ENCODE measurements around the gene CFAP97.

The CFAP97 gene

GRCh38 chr4:185142912-185143600 is 60.7 kb downstream of the CFAP97 start, which contains the start of gene SLC25A4:
Gene SLC25A4, plus strand, starts transcription at chr4:185143266. Its CDS starts 107 bp downstream, at chr4:185143373.
- H3K4me1 ChIP-seq (ENCODE audit: control insufficient read depth, insufficient read depth, low read length): peaks cover 19% of the 10 kb centered on the region
- no peak within 1 kb of the TSS for H3K27ac ChIP-seq (ENCODE audit: insufficient read depth, low read depth, low read length, poor library complexity, severe bottlenecking)
- WGBS, 2 experiments: 0 to 1% methylated on average over 87 of the region's 87 CpGs
- no peaks in the 10 kb centered on the region for H3K36me3 ChIP-seq (ENCODE audit: control insufficient read depth, insufficient read depth, low read length)
- peaks cover 3% of the 10 kb centered on the region for H3K27me3 ChIP-seq (ENCODE audit: control insufficient read depth, insufficient read depth, low read length, poor library complexity, severe bottlenecking)
- peak within 1 kb of the TSS; percentile 74 for H3K4me3 ChIP-seq (ENCODE audit: insufficient read depth, low read depth, low read length)
- H3K9me3 ChIP-seq (ENCODE audit: control insufficient read depth, low read length): no peaks in the 10 kb centered on the region

- no peak overlapping the region for H3K27ac ChIP-seq (ENCODE audit: insufficient read depth, low read depth, low read length, poor library complexity, severe bottlenecking)
- WGBS, 2 experiments: 13 to 16% methylated on average over 11 of the region's 11 CpGs
- H3K36me3 ChIP-seq (ENCODE audit: control insufficient read depth, insufficient read depth, low read length): no peaks in the 10 kb centered on the region
- peak overlapping the region; percentile 74 for H3K4me3 ChIP-seq (ENCODE audit: insufficient read depth, low read depth, low read length)
- H3K4me1 ChIP-seq (ENCODE audit: control insufficient read depth, insufficient read depth, low read length): peaks cover 19% of the 10 kb centered on the region
- no peaks in the 10 kb centered on the region for H3K9me3 ChIP-seq (ENCODE audit: control insufficient read depth, low read length)
- peaks cover 3% of the 10 kb centered on the region for H3K27me3 ChIP-seq (ENCODE audit: control insufficient read depth, insufficient read depth, low read length, poor library complexity, severe bottlenecking)
Measured at GRCh38 chr4:185142564-185142911, 61.3 kb downstream of the CFAP97 start.

GRCh38 chr4:185141777-185142176 is 62.0 kb downstream of the CFAP97 start:
- H3K9me3 ChIP-seq (ENCODE audit: control insufficient read depth, low read length): no peaks in the 10 kb centered on the region
- H3K4me3 ChIP-seq (ENCODE audit: insufficient read depth, low read depth, low read length): no peak overlapping the region
- peaks cover 3% of the 10 kb centered on the region for H3K27me3 ChIP-seq (ENCODE audit: control insufficient read depth, insufficient read depth, low read length, poor library complexity, severe bottlenecking)
- no peaks in the 10 kb centered on the region for H3K36me3 ChIP-seq (ENCODE audit: control insufficient read depth, insufficient read depth, low read length)
- H3K27ac ChIP-seq (ENCODE audit: insufficient read depth, low read depth, low read length, poor library complexity, severe bottlenecking): no peak overlapping the region
- WGBS, 2 experiments: 96 to 97% methylated on average over 4 to 5 of the region's 6 CpGs
- H3K4me1 ChIP-seq (ENCODE audit: control insufficient read depth, insufficient read depth, low read length): peaks cover 19% of the 10 kb centered on the region

GRCh38 chr4:185139736-185140135 is 64.1 kb downstream of the CFAP97 start:
- WGBS, 2 experiments: 86 to 87% methylated on average over 6 of the region's 6 CpGs

GRCh38 chr4:185138161-185138560 is 65.6 kb downstream of the CFAP97 start:
- H3K27ac ChIP-seq (ENCODE audit: insufficient read depth, low read depth, low read length, poor library complexity, severe bottlenecking): no peak overlapping the region
- H3K27me3 ChIP-seq (ENCODE audit: control insufficient read depth, insufficient read depth, low read length, poor library complexity, severe bottlenecking): no peaks in the 10 kb centered on the region
- H3K4me1 ChIP-seq (ENCODE audit: control insufficient read depth, insufficient read depth, low read length): peaks cover 5% of the 10 kb centered on the region
- H3K9me3 ChIP-seq (ENCODE audit: control insufficient read depth, low read length): no peaks in the 10 kb centered on the region
- 89 to 90% methylated on average over 8 to 10 of the region's 10 CpGs for WGBS, 2 experiments
- no peak overlapping the region for H3K4me3 ChIP-seq (ENCODE audit: insufficient read depth, low read depth, low read length)
- H3K36me3 ChIP-seq (ENCODE audit: control insufficient read depth, insufficient read depth, low read length): no peaks in the 10 kb centered on the region

More at GRCh38 chr4:185139736-185140135, 64.1 kb downstream of the CFAP97 start:
- Histone ChIP-seq H3K36me3 (ENCODE audit: control insufficient read depth, insufficient read depth, low read length) (no peaks in the 10 kb centered on the region), H3K9me3 (ENCODE audit: control insufficient read depth, low read length) (no peaks in the 10 kb centered on the region), H3K4me3 (ENCODE audit: insufficient read depth, low read depth, low read length) (no peak overlapping the region), H3K27me3 (ENCODE audit: control insufficient read depth, insufficient read depth, low read length, poor library complexity, severe bottlenecking) (peaks cover 3% of the 10 kb centered on the region), H3K4me1 (ENCODE audit: control insufficient read depth, insufficient read depth, low read length) (peaks cover 15% of the 10 kb centered on the region), H3K27ac (ENCODE audit: insufficient read depth, low read depth, low read length, poor library complexity, severe bottlenecking) (no peak overlapping the region)

DNA sequence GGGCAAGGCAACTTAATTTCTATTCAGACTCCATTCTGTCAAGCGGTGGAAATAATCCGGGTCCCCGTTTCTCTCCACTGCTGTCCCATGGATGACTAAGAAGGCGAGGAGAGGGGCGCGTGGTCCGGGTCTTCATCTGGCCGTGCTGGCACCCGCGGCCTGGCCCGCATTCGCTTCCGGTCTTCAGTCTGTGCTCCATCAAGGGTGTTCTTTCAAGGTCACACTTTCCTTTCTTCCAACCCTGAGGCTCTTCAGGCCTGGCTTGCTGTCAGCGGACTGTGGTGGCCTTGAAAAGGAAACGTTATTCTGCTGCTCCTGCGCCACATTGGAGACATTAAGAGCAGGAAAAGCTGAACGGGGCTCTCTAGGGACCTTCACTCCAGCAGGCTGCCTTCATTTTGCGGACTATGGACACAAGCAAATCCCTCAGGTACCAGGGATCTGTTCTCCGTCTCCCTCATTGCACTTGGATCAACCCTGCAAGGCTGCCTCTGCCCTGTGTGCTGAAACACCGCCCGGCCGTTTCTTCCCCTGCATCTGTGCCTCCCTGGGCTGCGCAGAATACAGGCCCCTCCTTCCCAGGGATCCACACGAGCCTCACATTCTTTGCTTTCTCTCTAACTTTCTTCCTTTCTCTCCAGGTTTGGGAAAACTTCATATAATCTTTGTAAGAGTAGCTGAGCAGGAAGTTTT is 66.4 kb downstream of the CFAP97 start:
- Histone ChIP-seq H3K27ac (ENCODE audit: insufficient read depth, low read depth, low read length, poor library complexity, severe bottlenecking) (no peak overlapping the region), H3K27me3 (ENCODE audit: control insufficient read depth, insufficient read depth, low read length, poor library complexity, severe bottlenecking) (no peaks in the 10 kb centered on the region), H3K4me1 (ENCODE audit: control insufficient read depth, insufficient read depth, low read length) (peaks cover 2% of the 10 kb centered on the region), H3K9me3 (ENCODE audit: control insufficient read depth, low read length) (no peaks in the 10 kb centered on the region), H3K4me3 (ENCODE audit: insufficient read depth, low read depth, low read length) (no peak overlapping the region), H3K36me3 (ENCODE audit: control insufficient read depth, insufficient read depth, low read length) (no peaks in the 10 kb centered on the region)
- 94% methylated on average over 24 of the region's 24 CpGs for WGBS, 2 experiments

DNA sequence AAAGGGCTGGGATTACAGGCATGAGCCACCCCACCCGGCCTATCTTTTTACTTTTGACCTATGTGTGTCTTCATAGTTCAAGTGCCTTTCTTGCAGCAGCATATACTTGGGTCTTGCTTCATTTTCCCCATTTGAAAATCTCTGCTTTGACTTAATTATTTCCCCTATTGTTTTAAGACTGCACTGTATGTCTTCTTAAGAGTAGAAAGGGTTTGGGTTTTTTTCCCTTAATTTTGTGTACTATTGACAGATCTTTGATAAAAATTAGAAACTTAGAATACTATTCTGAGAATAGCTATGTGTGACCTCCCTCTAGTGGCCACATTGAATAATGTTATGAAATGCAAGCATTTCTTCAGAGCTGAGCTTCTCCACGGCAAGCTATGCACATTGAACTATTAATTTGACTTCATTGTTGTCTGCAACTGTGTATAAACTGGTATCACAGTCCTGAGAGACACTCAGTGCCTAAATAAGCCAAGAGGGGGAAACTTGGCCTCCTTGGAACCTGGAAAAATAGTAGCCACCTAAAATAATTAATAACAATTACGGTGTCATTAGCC is 69.4 kb downstream of the CFAP97 start:
- Histone ChIP-seq H3K4me1 (ENCODE audit: control insufficient read depth, insufficient read depth, low read length) (no peaks in the 10 kb centered on the region), H3K4me3 (ENCODE audit: insufficient read depth, low read depth, low read length) (no peak overlapping the region), H3K27ac (ENCODE audit: insufficient read depth, low read depth, low read length, poor library complexity, severe bottlenecking) (no peak overlapping the region), H3K9me3 (ENCODE audit: control insufficient read depth, low read length) (no peaks in the 10 kb centered on the region), H3K36me3 (ENCODE audit: control insufficient read depth, insufficient read depth, low read length) (no peaks in the 10 kb centered on the region), H3K27me3 (ENCODE audit: control insufficient read depth, insufficient read depth, low read length, poor library complexity, severe bottlenecking) (peaks cover 2% of the 10 kb centered on the region)
- WGBS, 2 experiments: 49 to 52% methylated on average over 2 of the region's 3 CpGs

- H3K9me3 ChIP-seq (ENCODE audit: control insufficient read depth, low read length): no peaks in the 10 kb centered on the region
- H3K4me3 ChIP-seq (ENCODE audit: insufficient read depth, low read depth, low read length): peak overlapping the region; percentile 39
- H3K4me1 ChIP-seq (ENCODE audit: control insufficient read depth, insufficient read depth, low read length): no peaks in the 10 kb centered on the region
- H3K27me3 ChIP-seq (ENCODE audit: control insufficient read depth, insufficient read depth, low read length, poor library complexity, severe bottlenecking): peaks cover 30% of the 10 kb centered on the region
- WGBS, 2 experiments: 1% methylated on average over 74 of the region's 74 CpGs
- no peak overlapping the region for H3K27ac ChIP-seq (ENCODE audit: insufficient read depth, low read depth, low read length, poor library complexity, severe bottlenecking)
- no peaks in the 10 kb centered on the region for H3K36me3 ChIP-seq (ENCODE audit: control insufficient read depth, insufficient read depth, low read length)
Measured at GRCh38 chr4:185128272-185129119, 75.3 kb downstream of the CFAP97 start.

DNA sequence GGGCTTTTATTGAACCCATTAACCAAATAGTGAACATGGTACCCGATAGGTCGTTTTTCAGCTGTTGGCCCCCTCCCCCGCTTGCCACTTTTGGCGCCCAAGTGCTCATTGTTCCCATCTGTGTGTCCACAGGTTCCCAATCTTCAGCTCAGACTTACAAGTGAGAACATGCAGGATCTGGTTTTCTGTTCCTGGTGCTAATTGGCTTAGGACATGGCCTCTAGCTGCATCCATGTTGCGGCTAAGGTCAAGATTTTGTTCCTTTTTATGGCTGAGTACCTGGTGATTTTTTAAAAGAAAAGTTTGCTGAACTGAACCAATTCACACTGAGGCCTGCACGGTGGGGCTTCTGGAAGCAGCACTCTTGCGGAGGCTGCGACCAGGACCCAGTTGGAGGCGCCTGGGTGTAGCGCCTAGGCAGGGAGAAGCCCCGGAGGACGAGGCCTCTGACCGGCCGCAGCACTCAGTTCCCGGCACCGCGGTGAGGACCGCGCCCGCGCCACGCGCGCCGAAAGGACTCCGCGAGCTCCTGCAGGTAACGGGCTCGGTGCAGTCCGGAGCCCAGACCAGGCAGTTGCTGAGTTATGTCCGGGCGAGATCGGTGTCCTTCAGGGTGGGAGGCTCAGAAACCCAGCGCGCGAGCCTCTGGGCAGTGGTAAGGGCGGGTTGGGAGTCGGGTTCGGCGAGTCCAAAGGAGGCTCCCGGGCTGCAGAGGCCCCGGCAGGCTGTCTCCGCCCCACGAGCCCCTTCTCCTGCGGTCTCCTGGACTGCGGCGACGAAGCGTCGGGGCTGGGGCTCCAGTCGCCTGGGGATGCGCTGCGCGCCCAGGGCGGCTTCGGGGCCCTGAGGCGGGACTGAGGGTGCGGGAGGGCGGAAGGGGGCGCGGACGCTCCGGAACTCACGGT is 76.5 kb downstream of the CFAP97 start:
- peak overlapping the region; percentile 39 for H3K4me3 ChIP-seq (ENCODE audit: insufficient read depth, low read depth, low read length)
- WGBS, 2 experiments: 8 to 9% methylated on average over 64 of the region's 64 CpGs
- H3K36me3 ChIP-seq (ENCODE audit: control insufficient read depth, insufficient read depth, low read length): no peaks in the 10 kb centered on the region
- H3K27me3 ChIP-seq (ENCODE audit: control insufficient read depth, insufficient read depth, low read length, poor library complexity, severe bottlenecking): peaks cover 30% of the 10 kb centered on the region
- no peaks in the 10 kb centered on the region for H3K4me1 ChIP-seq (ENCODE audit: control insufficient read depth, insufficient read depth, low read length)
- H3K9me3 ChIP-seq (ENCODE audit: control insufficient read depth, low read length): no peaks in the 10 kb centered on the region
- no peak overlapping the region for H3K27ac ChIP-seq (ENCODE audit: insufficient read depth, low read depth, low read length, poor library complexity, severe bottlenecking)

All from ectodermal cell (in vitro differentiated cells).